Esophagus muscularis mucosa (tissue), 3 donors: ENCODE measurements around the gene MUSTN1.

Source experiments
- CTCF ChIP-seq, 3 experiments: fragments of 200-600 bp in 2 of 3; fragments of 450-650 bp in 1 of 3; sonication (generic) in 2 of 3; IDR thresholded peaks; one replicate each; pipeline ENCODE4 v1.5.1; 2017 to 2019; ENCODE audit warnings: antibody characterized with exemption in 3 of 3, mild to moderate bottlenecking in 2 of 3, moderate library complexity in 1 of 3
- EP300 ChIP-seq: sonication (generic); formaldehyde crosslinking; IDR thresholded peaks from one replicate; pipeline ENCODE4 v1.6.1; 2017; ENCODE audit warnings: antibody characterized with exemption

- no peak for TF ChIP-seq CTCF (IDR thresholded peaks at IDR 0.05)
- no peak for TF ChIP-seq EP300
Observed at GRCh38 chr3:52793702-52794611, 40.9 kb downstream of the MUSTN1 start.
